UCSD-AML1 (cell line): Measurements from ENCODE around the gene DGKD.

Experiments used
- DNase-seq: peaks from one replicate; lab custom pipeline; 2025; ENCODE audit not compliant: unreplicated experiment; lab: John Stamatoyannopoulos, UW

DGKD gene

GRCh38 chr2:233411162-233411561 is 56.9 kb downstream of the DGKD start:
- no peak for DNase-seq

- DNase-seq = no peak
Observed at GRCh38 chr2:233412405-233412804, 58.1 kb downstream of the DGKD start.

- no peak for DNase-seq
Observed at GRCh38 chr2:233413046-233413445, 58.8 kb downstream of the DGKD start.

- no peak for DNase-seq
Observed at GRCh38 chr2:233413559-233414272, 59.4 kb downstream of the DGKD start.

GRCh38 chr2:233414273-233414654 is 60.0 kb downstream of the DGKD start:
- no peak for DNase-seq

- DNase-seq = no peak
Observed at GRCh38 chr2:233414777-233415570, 60.7 kb downstream of the DGKD start.

- DNase-seq = no peak
Observed at GRCh38 chr2:233416199-233416598, 61.9 kb downstream of the DGKD start.

- no peak for DNase-seq
Observed at GRCh38 chr2:233416706-233417105, 62.4 kb downstream of the DGKD start.

- no peak for DNase-seq
Observed at GRCh38 chr2:233417282-233417681, 63.0 kb downstream of the DGKD start.

GRCh38 chr2:233418052-233418760 is 63.9 kb downstream of the DGKD start:
- DNase-seq = no peak

- peak; percentile 50 for DNase-seq
Observed at GRCh38 chr2:233418761-233419546, 64.7 kb downstream of the DGKD start.

- no peak for DNase-seq
Observed at GRCh38 chr2:233419602-233420391, 65.5 kb downstream of the DGKD start.

GRCh38 chr2:233421091-233421816 is 67.0 kb downstream of the DGKD start:
- DNase-seq = no peak

- DNase-seq = no peak
Observed at GRCh38 chr2:233422050-233422639, 67.9 kb downstream of the DGKD start.

GRCh38 chr2:233422649-233423551 is 68.6 kb downstream of the DGKD start:
- DNase-seq = no peak

- DNase-seq = no peak
Observed at GRCh38 chr2:233423552-233423860, 69.2 kb downstream of the DGKD start.

GRCh38 chr2:233424154-233424951 is 70.1 kb downstream of the DGKD start:
- no peak for DNase-seq
